ENCODE measurements around the gene PI4KA.

GRCh38 chr22:20833225-20833665 is 25.4 kb downstream of the PI4KA start:
- TF ChIP-seq CTCF (conservative IDR thresholded peaks at IDR 0.05 in 1 of 2, IDR thresholded peaks at IDR 0.05 in 1 of 2; ENCODE audit: extremely low read depth in 1 of 2, insufficient read depth in 1 of 2, low read depth in 1 of 2, low read length in 2 of 2), result no peak
- TF ChIP-seq EZH2 (IDR thresholded peaks at IDR 0.05; ENCODE audit: borderline replicate concordance, low read length), result no peak

All from mammary epithelial cell (primary cell).